IPS DF 4.7 (cell line): ENCODE results near the gene ASAP2.

Experiments
- DNase-seq: peaks from one replicate; pipeline ENCODE4 v3.0.0-alpha.2; 2013; ENCODE audit warnings: low spot score; ENCODE audit errors: extremely low read depth

The ASAP2 gene

GRCh38 chr2:9230051-9230802 lies 23.6 kb downstream of the ASAP2 start:
- DNase-seq, result no peak

- no peak for DNase-seq
These were observed 24.3 kb downstream of the ASAP2 start for GRCh38 chr2:9230881-9231280.

GRCh38 chr2:9231291-9232165 lies 24.9 kb downstream of the ASAP2 start:
- no peak for DNase-seq

GRCh38 chr2:9232166-9232479 lies 25.5 kb downstream of the ASAP2 start:
- no peak for DNase-seq

GRCh38 chr2:9232886-9233285 lies 26.3 kb downstream of the ASAP2 start:
- DNase-seq, result no peak

- DNase-seq, result no peak
These were observed 28.1 kb downstream of the ASAP2 start for GRCh38 chr2:9234680-9235146.

- no peak for DNase-seq
These were observed 28.8 kb downstream of the ASAP2 start for GRCh38 chr2:9235147-9236044.

GRCh38 chr2:9236045-9236344 lies 29.4 kb downstream of the ASAP2 start:
- no peak for DNase-seq

- DNase-seq, result no peak
These were observed 30.3 kb downstream of the ASAP2 start for GRCh38 chr2:9236867-9237266.

GRCh38 chr2:9237831-9238230 lies 31.2 kb downstream of the ASAP2 start:
- DNase-seq, result no peak

GRCh38 chr2:9238591-9239326 lies 32.1 kb downstream of the ASAP2 start:
- DNase-seq, result no peak

- no peak for DNase-seq
These were observed 33.0 kb downstream of the ASAP2 start for GRCh38 chr2:9239616-9240015.

GRCh38 chr2:9240745-9241144 lies 34.1 kb downstream of the ASAP2 start:
- no peak for DNase-seq

- no peak for DNase-seq
These were observed 34.6 kb downstream of the ASAP2 start for GRCh38 chr2:9241233-9241632.

GRCh38 chr2:9243357-9243756 lies 36.7 kb downstream of the ASAP2 start:
- no peak for DNase-seq

- no peak for DNase-seq
These were observed 38.5 kb downstream of the ASAP2 start for GRCh38 chr2:9244985-9245544.

GRCh38 chr2:9247177-9247576 lies 40.6 kb downstream of the ASAP2 start:
- no peak for DNase-seq

- DNase-seq, result no peak
These were observed 41.2 kb downstream of the ASAP2 start for GRCh38 chr2:9247786-9248185.

GRCh38 chr2:9248363-9248762 lies 41.8 kb downstream of the ASAP2 start:
- no peak for DNase-seq

- DNase-seq, result no peak
These were observed 42.6 kb downstream of the ASAP2 start for GRCh38 chr2:9249020-9249800.
